ENCODE results near the gene PTPRN2. TPM values are rescaled to one million over a fixed set of nuclear protein-coding genes. Genes with fewer than 3 reads are reported as not detected.

PTPRN2 gene
- total RNA-seq, 1 experiment from 2014 or later, result 0.11 TPM

GRCh38 chr7:158494162-158494586 lies 93.4 kb downstream of the PTPRN2 start:
- Histone ChIP-seq H3K36me3 (ENCODE audit: insufficient read depth, low read length, poor library complexity, severe bottlenecking) (no peaks in the 10 kb centered on the region), H3K9me3 (ENCODE audit: low read depth, low read length, poor library complexity, severe bottlenecking) (no peaks in the 10 kb centered on the region), H3K27me3 (replicated peaks; ENCODE audit: insufficient read depth, low read depth, low read length, poor library complexity) (no peaks in the 10 kb centered on the region), H3K27ac (ENCODE audit: low read depth, low read length, poor library complexity, severe bottlenecking) (no peak overlapping the region), H3K4me3 (ENCODE audit: low read depth, low read length, poor library complexity, severe bottlenecking) (no peak overlapping the region), H3K4me1 (ENCODE audit: insufficient read depth, low read length, poor library complexity, severe bottlenecking) (no peaks in the 10 kb centered on the region)
- no peak for DNase-seq (ENCODE audit: low spot score)
- TF ChIP-seq CTCF (conservative IDR thresholded peaks at IDR 0.05; ENCODE audit: low read depth, low read length), result no peak
- TF ChIP-seq EZH2 (IDR thresholded peaks at IDR 0.05; ENCODE audit: borderline replicate concordance, low read depth, low read length, poor library complexity, severe bottlenecking), result no peak
- ChIA-PET POLR2A (ENCODE audit: low non-redundant PET) (no interaction called here), CTCF (no interaction called here)
- intact Hi-C loops (cut with micrococcal nuclease; ENCODE audit: unreplicated experiment), result no loop called here
- no TSS peak for BruUV-seq (replicated peaks)

- Histone ChIP-seq H3K27me3 (replicated peaks; ENCODE audit: insufficient read depth, low read depth, low read length, poor library complexity) (peaks cover 11% of the 10 kb centered on the region), H3K36me3 (ENCODE audit: insufficient read depth, low read length, poor library complexity, severe bottlenecking) (no peaks in the 10 kb centered on the region), H3K9me3 (ENCODE audit: low read depth, low read length, poor library complexity, severe bottlenecking) (no peaks in the 10 kb centered on the region), H3K27ac (ENCODE audit: low read depth, low read length, poor library complexity, severe bottlenecking) (no peak overlapping the region), H3K4me3 (ENCODE audit: low read depth, low read length, poor library complexity, severe bottlenecking) (no peak overlapping the region), H3K4me1 (ENCODE audit: insufficient read depth, low read length, poor library complexity, severe bottlenecking) (no peaks in the 10 kb centered on the region)
- CTCF ChIA-PET, result no interaction called here
- TF ChIP-seq CTCF (conservative IDR thresholded peaks at IDR 0.05; ENCODE audit: low read depth, low read length) (no peak), EZH2 (IDR thresholded peaks at IDR 0.05; ENCODE audit: borderline replicate concordance, low read depth, low read length, poor library complexity, severe bottlenecking) (no peak)
- DNase-seq (ENCODE audit: low spot score), result no peak
- intact Hi-C loops (cut with micrococcal nuclease; ENCODE audit: unreplicated experiment), result no loop called here
- no TSS peak for BruUV-seq (replicated peaks)
- POLR2A ChIA-PET (ENCODE audit: low non-redundant PET), result no interaction called here
These were observed 95.3 kb downstream of the PTPRN2 start for GRCh38 chr7:158492367-158492764.

GRCh38 chr7:158491094-158491493 lies 96.5 kb downstream of the PTPRN2 start:
- Histone ChIP-seq H3K9me3 (ENCODE audit: low read depth, low read length, poor library complexity, severe bottlenecking) (no peaks in the 10 kb centered on the region), H3K4me3 (ENCODE audit: low read depth, low read length, poor library complexity, severe bottlenecking) (no peak overlapping the region), H3K27me3 (replicated peaks; ENCODE audit: insufficient read depth, low read depth, low read length, poor library complexity) (peaks cover 12% of the 10 kb centered on the region), H3K27ac (ENCODE audit: low read depth, low read length, poor library complexity, severe bottlenecking) (no peak overlapping the region), H3K36me3 (ENCODE audit: insufficient read depth, low read length, poor library complexity, severe bottlenecking) (no peaks in the 10 kb centered on the region), H3K4me1 (ENCODE audit: insufficient read depth, low read length, poor library complexity, severe bottlenecking) (no peaks in the 10 kb centered on the region)
- BruUV-seq (replicated peaks), result no TSS peak
- ChIA-PET CTCF (no interaction called here), POLR2A (ENCODE audit: low non-redundant PET) (no interaction called here)
- DNase-seq (ENCODE audit: low spot score), result no peak
- intact Hi-C loops (cut with micrococcal nuclease; ENCODE audit: unreplicated experiment), result no loop called here
- TF ChIP-seq EZH2 (IDR thresholded peaks at IDR 0.05; ENCODE audit: borderline replicate concordance, low read depth, low read length, poor library complexity, severe bottlenecking), result no peak
- TF ChIP-seq CTCF (conservative IDR thresholded peaks at IDR 0.05; ENCODE audit: low read depth, low read length), result no peak

All from A673 (cell line).